HPDE6-E6E7 (cell line): ENCODE data around the gene DENND1A.
A peak's percentile ranks its signal among the peaks of the same experiment; 100 is the strongest.

Experiments used
- DNase-seq: peaks from one replicate; pipeline ENCODE4 v3.0.0; 2011; ENCODE audit warnings: missing footprints; ENCODE audit errors: extremely low spot score

The DENND1A gene

DNA sequence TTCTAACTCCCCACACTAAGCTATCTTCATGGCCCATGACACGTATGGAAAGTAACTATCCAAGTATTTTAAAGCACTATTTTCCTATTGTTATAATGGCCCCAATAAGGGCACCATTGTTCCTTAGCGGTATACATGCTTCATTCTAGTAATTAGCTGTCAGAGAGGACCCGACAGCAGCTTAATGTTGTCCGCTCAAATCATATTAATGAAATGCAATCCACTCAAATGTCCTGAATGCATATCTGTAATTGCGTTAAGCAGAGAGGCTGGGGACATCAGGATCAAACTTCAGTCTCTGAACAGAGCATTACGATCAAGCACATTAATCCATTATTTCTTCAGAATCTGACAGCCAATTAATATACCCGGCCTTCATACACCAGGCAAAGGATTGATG, 434.2 kb downstream of the DENND1A start:
- no peak for DNase-seq

DNA sequence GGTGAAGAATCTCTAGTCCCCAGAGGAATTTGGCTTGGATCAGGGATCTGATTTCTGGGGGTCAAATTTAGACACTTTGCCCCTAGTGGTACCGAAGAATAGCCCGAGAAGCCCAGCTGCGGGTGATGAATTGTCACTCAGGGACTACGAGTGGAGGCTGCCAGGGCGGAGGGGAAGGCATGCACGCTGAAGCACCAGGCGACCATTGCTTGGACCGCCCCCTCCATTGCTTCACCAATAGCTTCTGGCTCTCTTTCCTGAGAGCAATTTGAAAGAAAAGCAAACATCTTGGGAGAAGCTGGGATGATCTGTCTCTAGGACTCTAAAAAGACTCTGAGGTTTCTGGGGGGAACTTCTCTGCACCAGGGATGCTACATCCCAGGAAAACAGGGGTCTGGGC, 436.3 kb downstream of the DENND1A start:
- no peak for DNase-seq

DNA sequence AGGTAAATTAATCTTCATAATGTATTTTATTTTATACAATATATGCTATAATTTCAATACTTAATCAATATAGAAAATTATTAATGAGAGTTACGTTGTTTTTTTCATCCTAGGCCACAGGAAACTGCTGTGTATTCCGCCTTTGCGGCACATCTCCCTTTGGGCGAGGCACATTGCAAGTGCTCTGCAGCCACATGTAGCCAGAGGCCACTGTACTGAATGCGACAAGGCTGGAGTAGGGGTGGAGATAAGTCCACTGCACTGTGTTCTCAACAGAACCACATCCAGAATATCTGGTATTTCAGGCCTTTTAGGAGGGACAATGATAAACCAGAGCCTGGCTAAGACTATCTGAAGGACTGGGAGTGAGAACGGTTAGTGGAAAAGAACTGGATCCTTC, 439.2 kb downstream of the DENND1A start:
- no peak for DNase-seq

DNA sequence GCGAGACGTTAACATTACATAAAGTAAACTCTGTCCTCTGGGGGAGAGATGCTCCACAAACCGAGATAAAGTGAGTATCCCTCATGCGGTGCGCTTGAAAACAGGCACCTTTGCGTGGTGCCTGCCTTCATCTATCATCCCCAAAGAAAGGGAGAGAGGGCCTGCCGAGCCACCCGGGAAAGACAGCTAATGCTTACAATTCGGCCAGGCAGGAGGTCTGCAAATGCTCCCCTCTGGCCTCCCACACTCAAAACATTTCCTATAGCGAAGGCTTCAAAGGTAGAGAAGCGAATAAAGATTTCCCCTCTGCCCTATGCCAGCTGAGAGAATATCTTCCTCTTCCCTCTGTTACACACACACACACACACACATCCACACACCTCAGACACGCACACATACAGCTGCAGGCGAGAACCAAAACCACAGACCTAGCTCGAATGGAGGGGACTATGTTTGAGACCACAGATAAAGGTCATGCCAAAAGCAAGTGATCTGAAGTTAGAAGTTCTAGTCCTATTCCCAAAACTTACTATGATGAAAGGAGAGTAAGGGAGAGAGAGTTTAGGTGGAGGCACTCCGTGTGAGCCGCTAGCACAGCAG, 441.1 kb downstream of the DENND1A start:
- DNase-seq: no peak

DNA sequence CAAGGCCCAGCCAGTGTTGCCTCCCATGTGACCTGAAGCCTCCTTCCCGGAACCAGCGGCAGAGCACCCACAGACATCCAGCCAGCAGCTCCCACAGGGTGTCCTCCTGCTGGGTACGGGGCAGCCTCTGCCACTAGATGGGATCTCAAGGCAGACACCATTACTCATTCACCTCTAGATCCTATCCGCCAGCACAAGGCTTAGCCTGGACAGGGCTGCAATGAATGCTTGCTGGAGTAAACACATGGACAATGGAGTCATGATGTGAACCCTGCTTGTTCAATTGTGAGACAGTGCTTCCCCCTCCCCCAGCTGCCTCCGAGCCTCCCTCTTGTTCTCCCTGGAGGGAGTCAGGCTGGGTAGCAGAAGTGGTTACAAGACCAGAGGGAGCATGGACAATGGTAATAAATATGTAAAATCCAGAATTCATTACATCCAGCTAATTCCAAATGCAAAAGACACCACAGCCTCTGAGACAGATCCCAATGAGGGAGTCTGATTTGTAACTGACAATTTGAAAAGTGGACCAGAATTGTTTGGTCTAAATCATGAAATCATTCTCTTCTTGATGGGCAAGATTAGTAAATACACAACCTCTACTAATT, 441.9 kb downstream of the DENND1A start:
- DNase-seq: no peak

DNA sequence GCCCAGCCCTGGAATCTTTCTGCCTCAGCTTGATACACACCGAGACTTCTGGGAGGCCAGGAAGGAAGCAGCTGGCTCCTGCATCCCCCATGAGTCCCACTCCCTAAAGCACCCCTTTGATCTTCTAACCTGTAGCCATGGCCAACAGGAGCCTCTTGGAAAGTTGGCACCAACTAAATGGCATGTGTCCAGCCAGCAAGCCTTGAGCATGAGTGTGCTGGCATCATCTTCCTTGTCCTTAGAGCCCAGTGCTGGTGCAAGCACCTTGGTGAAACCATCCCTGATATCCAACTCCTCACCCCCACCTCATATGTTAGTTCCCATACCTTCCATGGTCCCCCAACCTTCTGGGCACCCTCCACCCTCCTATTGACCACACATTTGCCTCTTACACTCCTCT, 443.5 kb downstream of the DENND1A start:
- no peak for DNase-seq

DNA sequence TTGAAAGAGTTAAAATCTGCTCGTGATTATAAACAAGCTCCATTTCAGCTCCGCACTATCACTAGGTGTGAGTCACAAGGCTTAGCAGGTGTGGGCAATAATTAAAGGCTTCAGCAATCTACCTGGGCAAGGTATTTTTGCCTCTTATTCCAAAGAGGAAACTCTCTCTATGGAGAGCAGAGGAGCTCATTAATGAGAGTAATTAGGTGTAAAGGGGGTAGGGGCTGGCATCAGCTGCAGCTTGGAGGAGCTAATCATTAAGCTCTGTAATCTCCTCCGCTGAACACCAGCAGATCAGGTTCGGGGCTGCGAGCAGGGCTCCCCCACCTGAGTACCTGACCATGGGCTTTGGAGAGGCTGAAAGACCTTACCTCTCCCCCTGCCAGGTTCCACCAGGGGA, 444.7 kb downstream of the DENND1A start:
- DNase-seq: peak; percentile 15

DNA sequence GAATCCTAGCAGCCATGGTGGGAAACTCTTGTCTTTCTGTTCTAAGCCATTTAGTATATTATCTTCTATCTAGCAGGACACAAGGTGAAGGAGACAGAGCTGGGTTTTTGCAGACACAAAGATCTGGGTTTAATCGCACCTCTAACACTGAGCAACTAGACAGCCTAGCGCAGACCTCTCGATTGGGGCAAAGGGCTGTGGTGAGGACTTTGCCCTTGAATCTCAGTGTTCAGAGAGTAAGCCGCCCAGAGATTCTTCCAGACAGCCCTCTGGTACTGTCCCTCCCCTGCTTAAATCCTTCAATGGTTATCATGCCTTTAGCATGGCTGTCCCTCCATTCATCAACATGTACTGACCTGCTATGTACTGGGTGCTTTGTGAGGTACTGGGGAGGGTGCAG, 445.8 kb downstream of the DENND1A start:
- DNase-seq: no peak

DNA sequence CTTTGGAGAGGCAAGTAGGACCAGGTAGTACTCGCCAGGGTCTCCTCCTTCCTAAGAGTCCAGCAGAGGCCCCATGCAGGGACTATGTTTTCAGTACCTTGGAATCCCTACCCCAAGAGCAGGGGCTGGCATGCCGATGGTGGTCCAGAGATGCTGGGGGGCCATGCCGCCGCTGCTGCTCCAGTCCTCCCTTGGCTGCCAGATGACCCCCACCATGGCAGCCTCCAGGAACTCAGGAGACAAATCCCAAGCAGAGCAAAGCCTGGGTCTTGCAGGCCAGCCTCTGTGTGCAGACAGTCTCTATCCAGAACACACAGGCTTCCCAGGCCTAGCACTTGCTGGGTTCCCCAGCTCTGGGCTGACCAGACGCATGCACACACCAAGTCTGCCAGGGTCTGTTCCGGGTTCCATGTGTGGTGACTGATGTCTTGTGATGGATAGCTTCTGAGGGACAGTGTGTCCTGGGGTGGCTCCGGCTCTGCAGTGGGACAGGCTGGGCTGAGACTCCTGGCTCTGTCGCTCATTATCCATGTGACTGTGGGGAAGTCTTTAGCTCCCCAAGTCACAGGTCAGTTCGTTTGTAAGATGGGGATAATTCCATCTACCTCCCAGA, 446.6 kb downstream of the DENND1A start:
- no peak for DNase-seq

DNA sequence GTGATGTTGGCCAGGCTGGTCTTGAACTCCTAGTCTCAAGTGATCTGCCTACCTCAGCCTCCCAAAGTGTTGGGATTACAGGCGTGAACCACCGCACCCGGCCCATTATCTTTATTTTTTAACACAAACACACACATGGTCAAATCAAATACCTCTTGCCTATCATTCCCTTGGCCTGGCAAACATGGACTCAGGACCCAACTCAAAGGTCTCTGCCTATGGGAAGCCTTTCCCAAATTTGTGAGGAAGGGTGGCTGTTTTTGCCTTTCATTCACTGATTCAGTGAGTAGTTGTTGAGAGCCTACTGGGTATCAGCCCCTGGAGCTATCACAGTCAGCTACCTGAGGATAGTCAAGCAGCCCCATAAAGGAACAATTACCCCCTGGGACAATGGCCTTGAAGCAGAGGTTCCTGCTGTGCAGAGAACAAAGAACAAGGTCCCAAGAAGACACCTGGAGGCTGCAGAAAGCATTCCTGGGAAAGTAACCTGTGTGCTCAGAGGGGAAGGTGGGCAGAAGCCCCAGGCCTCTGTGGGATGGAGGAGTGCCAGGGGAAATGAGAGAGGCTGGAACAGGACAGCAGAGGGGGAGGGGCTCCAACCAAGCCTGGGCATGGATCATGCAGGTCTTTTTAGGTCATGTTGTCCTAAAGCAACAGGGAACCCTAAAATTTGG, 447.5 kb downstream of the DENND1A start:
- DNase-seq: no peak

DNA sequence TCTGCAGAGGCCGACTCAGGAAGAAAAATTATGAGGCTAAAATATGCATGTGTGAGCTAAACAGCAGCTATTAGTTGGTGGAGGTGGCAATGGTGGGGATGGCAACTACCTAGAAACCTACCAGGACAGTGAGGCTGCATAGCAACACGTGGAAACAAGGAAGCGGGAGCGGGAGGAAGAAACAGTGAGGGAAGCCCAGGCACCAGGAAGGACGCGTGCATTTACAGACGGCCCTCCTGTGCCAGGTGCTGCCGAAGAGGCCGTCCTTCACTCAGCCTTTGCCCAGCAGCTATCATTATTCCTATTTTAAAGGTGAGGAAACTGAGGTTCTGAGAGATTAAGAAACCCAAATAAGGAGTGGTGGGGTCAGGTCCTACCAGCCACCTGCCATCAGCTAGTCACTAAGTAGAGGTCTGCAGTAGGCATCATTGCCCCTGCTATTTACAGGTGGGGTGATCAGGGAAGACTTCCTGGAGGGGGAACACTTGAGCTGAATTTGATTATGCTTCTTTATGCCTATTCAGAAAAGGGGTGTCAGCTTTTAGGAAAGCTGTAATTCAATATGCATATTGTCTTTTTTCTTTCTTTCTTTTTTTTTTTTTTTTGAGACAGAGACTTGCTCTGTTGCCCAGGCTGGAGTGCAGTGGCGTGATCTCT, 448.6 kb downstream of the DENND1A start:
- no peak for DNase-seq

DNA sequence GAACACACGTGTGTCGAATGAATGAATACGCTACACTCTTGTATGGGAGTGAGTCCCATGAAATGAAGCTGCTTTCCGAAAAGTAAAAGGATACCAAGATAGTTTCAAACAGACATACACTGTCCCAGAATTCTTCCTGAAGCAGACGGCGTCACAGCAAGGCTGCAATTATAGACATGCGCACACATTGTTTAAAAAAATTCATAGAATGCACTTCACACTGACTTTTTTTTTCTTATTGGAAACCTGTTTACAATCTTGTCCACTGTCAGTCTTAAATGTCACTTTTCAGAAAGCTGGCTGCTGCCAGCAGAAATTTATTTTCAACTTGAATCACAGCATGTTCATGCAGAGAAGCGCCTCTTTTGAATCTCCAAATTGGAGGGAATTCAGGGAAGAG, 449.1 kb downstream of the DENND1A start:
- DNase-seq: no peak

DNA sequence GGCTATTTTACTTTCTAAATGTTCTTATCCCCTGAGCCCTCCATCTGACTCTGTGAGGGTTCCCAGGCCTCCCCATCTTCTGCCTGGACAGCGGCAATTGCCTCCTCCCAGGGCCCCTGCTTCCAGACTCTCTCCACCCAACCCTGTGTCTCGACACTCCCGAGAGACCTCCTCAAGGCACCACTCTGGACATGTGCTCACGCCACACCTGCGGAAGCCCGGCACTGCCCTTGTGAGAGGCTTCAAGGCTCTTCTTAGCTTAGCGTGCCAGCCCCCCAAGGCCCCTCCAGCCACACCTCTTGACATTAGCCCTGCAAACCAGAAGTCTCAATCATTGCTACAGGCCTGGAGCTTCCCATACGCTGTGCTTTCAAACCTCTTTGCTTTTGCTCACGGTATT, 449.8 kb downstream of the DENND1A start:
- DNase-seq: no peak

DNA sequence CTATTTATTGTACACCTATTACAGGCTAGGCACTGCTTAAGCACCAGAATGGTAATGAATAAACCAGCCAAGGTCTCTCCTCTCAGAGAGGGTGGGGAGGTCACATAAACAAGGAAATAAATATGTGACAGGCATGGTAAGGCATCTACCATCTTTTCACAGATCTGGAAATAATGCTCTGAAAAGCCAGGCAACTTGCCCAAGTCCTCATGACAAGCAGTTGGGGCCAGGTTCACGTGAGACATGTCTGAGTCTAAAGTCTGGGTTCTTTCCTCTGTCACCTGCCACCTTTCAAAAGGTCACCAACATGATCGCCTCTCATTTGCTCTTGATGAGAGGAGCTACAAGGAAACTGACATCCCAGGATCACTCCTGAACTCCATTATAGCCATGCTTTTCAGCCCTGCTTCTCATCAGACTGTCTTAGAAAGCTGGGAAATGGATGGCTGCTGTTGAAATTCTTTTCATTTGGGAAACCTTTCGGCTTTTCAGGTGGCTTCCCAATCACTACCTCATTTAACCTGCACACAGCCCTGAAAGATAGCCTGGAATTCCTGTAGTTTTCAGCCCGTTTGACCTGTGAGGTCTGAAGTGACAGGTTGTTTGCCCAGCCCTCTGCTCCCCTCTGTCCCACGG, 450.8 kb downstream of the DENND1A start:
- DNase-seq: no peak

DNA sequence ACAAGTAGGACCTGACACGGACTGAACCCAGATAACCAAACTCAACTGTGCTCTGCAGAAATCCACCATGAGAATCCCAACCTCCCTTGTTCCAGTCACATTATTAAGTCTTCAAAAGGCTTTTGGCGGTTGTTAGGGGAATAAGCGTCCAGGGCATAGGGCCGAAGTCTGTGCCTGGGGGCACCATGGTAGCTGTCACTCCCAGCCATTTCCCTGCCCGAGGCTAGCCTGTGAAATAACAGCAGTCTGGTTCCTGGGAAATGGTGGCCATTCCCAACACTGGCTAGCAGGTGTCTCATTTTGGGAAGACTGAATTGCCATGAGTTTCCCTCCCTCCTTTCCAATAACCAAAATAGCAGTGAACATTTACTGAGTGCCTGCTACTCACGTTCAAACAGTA, 451.8 kb downstream of the DENND1A start:
- DNase-seq: no peak

DNA sequence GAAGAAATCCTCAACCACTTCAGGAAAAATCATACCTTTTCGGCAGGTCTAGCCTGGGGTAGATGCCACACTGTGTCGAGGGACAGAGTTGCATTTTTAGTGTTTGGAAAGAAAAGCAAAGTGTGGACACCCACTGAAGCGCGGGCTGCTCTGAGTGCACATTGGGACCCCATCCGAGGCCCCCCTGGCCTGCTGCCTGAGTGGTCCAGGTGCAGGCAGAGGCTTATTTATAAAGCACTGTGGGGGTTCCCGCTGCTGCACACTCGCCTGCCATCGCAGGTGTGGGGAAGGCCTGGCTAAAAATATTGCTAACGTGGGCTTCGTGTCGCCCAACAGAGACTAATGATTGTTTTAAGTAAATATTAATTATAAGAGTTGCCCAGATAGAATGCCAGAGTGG, 454.5 kb downstream of the DENND1A start:
- no peak for DNase-seq

DNA sequence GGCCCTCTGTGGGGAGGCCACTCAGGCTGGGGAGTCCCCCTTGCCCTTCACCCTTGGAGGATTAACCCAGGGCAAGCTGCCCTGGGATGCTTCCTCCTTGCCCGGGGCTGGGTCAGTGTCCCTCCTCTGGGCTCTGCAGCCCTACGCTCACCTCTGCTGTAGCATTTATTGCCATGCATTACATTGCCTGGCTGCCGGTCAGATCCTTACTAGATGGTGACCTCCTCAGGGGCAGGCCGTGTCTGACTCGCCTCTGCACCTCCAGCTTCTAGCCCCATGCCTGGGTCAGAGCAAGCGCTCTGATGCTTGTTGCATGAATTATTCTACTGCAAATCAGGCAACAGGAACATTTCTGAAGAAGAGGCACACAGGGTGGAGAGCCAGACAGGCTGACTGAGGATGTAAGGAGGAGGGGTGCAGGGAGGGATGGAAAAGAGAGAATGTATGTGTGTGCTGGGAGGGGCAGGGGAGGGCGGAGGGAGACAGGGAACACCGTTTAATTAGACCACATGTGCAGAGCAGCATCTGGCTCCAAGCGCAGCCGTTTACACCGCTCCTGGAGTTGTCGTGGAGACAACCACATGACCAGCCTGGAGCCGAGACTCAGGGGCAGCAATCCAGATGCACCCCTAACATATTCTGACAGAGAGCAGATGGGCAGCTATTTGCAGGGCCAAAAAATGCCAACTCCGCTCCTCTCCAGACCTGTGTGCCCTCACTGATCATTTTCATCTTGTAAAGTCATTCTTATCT, 456.9 kb downstream of the DENND1A start:
- DNase-seq: no peak

DNA sequence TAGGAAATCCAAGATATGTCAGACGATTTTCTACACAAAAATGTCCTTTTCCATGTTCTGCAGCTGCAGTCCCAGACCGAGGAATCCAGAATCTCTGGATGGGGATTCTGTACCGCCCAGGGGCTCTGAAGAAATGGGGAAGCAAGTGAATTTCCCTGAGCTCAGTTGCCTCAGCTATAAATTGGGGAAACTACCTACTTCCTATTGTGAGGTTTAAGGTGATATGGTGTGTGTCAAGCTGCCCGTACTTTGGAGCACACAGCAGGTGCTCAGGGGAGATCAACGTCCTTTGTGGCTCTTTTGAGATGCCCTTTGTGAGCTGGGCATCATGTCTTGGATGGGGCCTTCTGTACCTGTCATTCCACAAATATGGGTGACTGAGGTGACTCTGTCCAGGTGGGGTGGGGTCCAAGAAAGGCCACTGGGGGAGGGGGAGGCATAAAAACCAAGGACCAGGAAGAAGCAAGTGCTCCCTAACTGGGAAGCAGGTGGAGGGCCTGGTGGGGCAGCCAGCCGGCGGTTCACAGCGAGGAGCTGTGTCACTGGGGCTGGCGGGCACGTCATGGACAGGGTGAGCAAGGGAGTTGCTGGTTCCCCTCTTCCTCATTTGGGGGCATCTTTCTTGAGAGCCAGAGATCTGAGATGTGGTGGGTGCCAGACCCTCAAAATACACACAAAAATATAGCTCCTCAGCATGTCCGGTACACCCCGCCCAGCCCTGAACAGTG, 457.9 kb downstream of the DENND1A start:
- no peak for DNase-seq

DNA sequence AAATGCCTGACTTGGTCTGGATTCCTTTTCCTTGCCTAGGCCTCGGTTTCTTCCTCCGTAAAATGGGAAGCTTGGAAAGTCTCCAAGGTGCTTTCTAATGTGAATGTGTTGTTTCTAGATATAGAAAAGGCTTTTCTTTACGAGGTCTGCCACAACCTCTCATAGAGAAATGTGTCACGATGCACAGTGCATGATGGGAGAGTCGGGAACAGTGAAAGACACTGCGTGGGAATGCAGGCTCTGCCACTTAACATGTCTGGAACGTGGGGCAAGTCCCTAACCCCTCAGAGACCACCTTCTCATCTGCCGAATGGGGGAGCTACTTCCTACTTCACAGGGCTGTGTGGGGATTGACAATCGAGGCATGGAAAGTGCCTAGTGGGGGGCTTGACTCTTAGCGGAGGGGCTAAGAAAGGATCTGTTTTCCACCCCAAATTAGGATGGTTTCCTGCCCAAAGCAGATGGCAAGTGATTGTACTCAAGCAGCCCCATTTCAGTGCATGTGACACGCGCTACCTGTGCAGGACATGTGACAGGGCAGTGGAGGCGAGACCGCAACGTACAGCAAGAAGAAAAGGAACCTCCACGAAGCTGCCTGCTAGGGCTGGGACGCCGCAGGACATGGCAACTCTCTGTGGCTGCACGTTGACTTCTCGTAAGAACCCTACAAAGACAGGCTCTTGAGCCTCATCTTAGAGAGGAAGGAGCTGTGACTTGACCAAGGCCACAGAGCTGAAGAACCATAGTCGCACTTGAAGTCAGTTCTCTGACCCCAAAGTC, 458.7 kb downstream of the DENND1A start:
- DNase-seq: no peak
